ENCODE measurements around the gene POGLUT2. TPM values are rescaled to one million over a fixed set of nuclear protein-coding genes. Genes with fewer than 3 reads are reported as not detected.
A peak's percentile ranks its signal among the peaks of the same experiment; 100 is the strongest.

The POGLUT2 gene
- total RNA-seq, result 3.5 TPM
- long read RNA-seq, transcript KDELC1-201 (10 exons, 2,060 nt), result major isoform, 5 of 5 reads
- long read RNA-seq, partial matches to known transcripts, result 0 of 5 reads
- long read RNA-seq, other reads (novel, unspliced or antisense), result 0 of 5 reads

DNA sequence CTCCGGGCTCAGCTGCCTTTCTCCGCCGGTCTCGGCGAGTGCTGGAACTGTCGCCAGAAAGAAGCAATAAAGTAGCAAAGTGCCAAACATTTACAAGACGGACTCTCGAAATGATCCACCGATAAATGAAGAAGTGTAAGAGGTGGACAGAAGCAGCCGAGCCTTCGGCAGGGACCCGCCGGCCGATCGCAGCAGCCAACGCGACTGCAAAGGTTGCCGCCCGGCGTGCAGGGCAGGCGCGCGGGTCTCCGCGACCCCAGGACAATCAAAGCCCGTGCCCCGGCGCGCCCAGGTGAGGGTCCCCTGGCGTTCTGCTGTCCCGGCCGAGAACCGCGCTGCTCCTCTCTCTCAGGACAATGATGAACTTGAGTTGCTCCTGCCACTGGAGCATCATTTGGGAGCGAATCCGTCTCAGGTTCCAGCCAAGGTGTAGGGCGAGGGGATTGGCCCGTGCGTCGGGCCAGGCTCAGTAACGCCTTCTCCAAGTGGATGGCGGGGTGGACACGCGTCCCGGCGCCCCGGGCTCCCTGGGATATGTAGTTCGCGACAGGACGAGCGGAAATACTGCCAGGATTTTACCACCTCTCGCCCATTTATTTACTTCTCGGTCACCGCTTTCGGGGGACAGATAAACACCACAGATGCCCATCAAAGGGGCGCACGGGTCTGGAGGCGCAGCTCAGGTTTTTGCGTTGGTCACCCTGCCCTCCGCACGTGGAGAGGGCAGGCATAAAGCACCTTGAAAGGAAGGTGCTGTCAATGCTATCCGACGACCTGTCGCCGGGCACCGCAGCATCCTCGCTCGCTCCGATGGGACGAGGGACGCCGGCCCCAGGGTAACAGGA is at the start of gene POGLUT2, which contains the start of gene BIVM:
Gene POGLUT2, minus strand, starts transcription at position 396 of the 845 bp plus-strand sequence. Its CDS starts 306 bp downstream, at position 90.
Gene BIVM, plus strand, starts transcription at position 539 of the 845 bp plus-strand sequence. CDS start 8,149 bp downstream, outside the sequence.
- intact Hi-C loops (cut with micrococcal nuclease), result no loop called here
- ATAC-seq (peak; percentile 93), DNase-seq (peak; percentile 93)

DNA sequence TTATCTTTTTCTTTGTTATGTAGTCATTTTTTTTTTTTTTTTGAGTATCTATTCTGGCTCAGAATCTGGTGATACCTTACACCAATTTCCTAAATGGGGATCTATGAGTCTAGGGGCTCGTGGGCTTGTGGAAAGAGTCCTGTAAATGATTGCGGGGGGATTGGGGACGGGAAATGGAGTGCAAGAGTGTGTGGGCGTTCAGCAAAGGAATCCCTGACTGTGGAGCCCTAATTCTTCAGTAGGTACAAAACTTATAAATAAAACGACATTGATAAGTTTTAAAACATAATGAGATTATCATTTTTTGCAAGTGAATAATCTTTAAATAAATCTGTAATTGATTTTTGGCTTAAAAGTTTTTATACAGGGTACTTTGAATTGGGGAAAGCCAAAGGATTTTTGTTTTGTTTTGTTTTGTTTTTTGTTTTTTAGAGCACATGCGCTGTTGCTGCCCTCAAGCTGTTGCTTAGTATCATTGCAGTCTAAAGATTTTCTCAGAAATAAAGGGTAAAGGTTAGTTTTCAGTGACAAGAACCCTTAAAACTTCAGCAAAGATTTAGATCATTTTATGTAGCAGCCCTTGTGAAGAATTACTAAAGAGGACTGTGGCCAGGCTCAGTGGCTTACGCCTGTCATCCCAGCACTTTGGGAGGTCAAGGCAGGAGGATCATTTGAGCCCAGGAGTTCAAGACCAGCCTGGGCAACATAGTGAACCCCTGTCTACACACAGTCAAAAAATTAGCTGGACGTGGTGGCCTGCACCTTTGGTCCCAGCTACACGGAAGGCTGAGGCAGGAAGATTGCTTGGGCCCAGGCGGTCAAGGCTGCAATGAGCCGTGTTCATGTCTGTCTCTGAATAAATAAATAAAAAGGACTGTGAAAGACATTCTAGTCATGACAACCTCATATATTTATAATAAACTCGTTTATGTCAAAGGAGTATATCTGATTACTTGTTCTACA is 48.8 kb upstream of the POGLUT2 start:
- intact Hi-C loops (cut with micrococcal nuclease), result loop anchor here (5.0 kb wide), 1 partner anchor 255 kb away; no protein-coding TSS in a partner anchor
- no peak for ATAC-seq

DNA sequence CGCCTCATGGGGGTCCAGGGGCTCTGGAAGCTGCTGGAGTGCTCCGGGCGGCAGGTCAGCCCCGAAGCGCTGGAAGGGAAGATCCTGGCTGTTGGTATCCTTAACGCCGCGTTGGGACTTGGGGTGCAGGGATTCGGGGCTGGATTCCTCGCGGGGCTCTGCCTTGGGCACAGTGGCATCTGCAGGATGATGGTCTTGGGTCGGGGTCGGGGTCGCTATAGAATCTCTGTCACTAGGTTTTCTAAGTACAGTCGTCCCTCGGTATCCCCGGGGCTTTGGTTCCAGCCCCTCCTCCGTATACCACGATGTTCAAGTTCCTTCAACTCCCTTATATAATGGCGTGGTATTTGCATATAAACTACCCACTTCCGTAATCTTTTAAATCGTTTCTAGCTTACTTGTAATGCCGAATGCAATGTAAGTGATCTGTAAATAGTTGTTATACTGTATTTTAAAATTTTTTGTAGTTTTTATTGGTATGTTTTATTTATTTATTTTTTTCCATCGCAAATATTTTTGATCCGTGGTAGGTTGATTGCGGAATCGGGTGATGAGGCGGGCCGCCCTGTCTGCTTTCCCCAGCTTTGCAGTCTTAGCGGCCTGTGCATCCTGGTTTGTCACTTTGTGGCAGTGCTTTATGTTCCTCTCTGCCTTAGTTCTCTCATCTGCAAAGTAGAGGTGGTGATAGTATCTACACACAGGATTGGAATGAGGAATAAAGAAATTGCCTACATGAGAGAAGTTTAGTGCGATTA is 47.7 kb upstream of the POGLUT2 start:
- DNase-seq, result peak; percentile 46
- intact Hi-C loops (cut with micrococcal nuclease), result loop anchor here (5.0 kb wide), 1 partner anchor 254 kb away; no protein-coding TSS in a partner anchor
- ATAC-seq, result peak; percentile 48

More for the DNA sequence above, 48.8 kb upstream of the POGLUT2 start:
- DNase-seq, result no peak

DNA sequence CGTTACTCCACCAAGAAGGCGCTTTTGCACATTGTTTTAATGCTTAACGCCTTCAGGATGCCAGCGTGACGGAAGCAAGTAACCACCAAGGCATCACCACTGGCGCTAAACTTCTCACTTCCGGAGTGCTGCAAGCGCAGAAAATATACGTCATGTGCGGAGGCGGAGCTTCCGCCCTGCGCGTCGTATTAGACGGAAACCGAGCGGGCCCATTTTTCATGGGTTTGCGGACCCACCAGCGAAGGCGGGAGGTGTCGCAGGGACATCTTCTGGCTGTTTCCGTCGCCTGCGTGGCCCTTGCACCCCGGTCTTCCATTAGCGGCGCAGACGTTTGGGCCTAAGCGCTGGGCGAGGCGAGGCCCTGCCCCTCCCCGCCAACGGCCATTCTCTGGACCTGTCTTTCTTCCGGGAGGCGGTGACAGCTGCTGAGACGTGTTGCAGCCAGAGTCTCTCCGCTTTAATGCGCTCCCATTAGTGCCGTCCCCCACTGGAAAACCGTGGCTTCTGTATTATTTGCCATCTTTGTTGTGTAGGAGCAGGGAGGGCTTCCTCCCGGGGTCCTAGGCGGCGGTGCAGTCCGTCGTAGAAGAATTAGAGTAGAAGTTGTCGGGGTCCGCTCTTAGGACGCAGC is 47.0 kb upstream of the POGLUT2 start, which contains the start of gene ERCC5:
Gene ERCC5, plus strand, starts transcription at position 403 of the 631 bp plus-strand sequence. CDS start 235 bp downstream, outside the sequence.
- intact Hi-C loops (cut with micrococcal nuclease), result loop anchor here (5.0 kb wide), 1 partner anchor 253 kb away; no protein-coding TSS in a partner anchor
- DNase-seq, result peak; percentile 95
- ATAC-seq, result peak; percentile 95

DNA sequence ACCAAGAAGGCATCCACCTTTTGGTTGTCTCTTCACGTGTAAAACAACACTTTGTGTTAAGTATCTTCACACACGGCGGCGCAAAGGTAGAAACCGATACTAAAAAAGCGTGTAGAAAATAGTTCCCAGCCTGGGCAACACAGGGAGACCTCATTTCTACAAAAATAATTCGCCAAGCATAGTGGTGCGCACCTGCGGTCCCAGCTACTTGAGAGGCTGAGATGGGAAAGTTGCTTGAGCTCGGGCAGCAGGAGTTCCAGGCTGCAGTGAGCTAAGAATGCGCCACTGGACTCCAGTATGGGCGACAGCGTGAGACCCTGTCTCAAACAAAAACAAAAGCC is 46.5 kb upstream of the POGLUT2 start:
- ATAC-seq, result peak; percentile 27
- intact Hi-C loops (cut with micrococcal nuclease), result loop anchor here (5.0 kb wide), 1 partner anchor 253 kb away; no protein-coding TSS in a partner anchor
- no peak for DNase-seq

DNA sequence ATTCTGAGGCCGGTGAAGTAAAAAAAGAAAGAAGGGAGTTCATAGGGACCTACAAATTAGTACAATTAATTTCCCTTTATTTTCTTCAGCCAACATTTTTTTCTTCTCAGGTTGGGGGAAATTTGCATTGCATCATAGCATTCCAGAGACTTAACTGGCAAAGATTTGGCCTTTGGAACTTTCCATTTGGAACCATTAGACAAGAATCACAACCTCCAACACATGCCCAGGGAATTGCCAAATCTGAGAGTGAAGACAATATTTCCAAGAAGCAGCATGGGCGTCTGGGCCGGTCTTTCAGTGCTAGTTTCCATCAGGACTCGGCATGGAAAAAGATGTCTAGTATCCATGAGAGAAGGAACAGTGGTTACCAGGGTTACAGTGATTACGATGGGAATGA is 40.7 kb upstream of the POGLUT2 start:
- intact Hi-C loops (cut with micrococcal nuclease), result no loop called here
- ATAC-seq (no peak), DNase-seq (no peak)

DNA sequence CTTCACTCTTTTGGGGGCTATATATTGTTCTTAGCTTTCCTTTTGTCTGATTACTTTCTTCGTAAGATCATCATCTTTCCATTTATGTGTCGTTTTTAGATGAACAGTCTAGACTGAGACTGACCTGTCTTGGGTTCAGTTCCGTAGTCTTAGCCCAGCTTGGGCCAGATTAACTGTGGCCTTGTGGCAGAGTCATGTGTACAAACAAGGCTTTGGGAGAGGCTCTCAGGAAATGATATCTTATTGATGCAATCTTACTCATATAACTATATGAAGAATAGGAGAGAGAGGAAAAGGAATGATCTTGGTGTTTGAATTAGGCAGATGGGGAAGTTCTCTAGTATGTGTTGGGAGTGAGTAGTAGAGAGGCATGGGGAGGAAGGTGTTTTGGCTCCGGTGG is 40.2 kb upstream of the POGLUT2 start:
- intact Hi-C loops (cut with micrococcal nuclease), result no loop called here
- ATAC-seq, result no peak
- DNase-seq, result no peak

DNA sequence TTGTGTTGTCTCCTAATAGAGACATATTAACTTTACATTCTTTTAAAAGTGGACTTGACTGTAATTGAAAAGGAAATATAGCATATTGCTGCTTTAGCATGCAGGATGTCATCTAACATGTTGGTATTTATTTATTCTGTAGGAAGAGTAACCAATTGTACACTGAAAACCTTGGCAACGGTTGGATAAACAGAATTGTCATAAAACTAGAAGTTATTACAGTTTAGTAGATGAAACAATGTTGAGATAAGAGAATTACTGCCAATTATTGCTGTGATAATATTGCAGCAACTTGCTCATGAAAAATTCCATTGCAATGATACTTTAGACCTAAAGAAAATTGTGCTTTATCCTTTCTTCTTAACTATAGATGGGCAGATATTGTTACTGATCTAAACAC is 39.5 kb upstream of the POGLUT2 start:
- ATAC-seq (no peak), DNase-seq (no peak)
- intact Hi-C loops (cut with micrococcal nuclease), result no loop called here

DNA sequence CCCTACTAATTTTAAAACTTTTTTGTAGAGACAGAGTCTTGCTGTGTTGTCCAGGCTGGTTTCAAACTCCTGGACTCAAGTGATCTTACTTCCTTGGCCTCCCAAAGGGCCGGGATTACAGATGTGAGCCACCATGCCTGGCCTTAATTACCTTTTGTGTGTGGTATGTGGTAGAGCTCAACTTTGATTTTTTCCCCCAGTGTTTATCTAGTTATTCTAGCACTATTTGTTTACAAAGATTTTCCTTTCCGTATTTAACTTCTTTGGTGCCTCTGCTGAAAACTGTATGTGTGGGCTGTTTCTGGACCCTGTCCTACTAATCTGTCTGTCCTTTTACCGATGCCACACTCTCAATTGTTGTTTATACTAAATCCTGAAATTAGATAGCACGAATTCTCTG is 37.7 kb upstream of the POGLUT2 start:
- intact Hi-C loops (cut with micrococcal nuclease), result no loop called here
- no peak for ATAC-seq
- DNase-seq, result no peak

DNA sequence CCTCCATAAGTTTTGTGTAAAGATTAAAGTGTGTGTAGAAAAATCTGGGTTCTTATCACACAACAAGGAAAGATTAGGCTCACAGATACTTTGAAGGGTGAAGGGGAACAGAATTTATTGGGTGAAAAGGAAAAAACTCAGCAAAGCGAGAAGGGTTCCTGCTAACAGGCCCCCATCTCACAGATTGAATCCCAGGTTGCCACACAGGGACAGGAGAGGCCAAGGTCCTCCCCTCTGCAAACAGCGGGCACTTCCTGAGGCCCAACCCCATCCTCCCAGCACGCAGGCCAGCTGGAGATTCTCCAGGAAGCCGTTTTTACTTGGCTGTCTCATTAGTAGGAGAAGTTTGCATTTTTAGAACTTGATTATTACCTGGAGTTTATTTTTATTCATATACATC is 31.9 kb upstream of the POGLUT2 start:
- DNase-seq, result peak; percentile 31
- intact Hi-C loops (cut with micrococcal nuclease), result no loop called here
- ATAC-seq, result no peak

DNA sequence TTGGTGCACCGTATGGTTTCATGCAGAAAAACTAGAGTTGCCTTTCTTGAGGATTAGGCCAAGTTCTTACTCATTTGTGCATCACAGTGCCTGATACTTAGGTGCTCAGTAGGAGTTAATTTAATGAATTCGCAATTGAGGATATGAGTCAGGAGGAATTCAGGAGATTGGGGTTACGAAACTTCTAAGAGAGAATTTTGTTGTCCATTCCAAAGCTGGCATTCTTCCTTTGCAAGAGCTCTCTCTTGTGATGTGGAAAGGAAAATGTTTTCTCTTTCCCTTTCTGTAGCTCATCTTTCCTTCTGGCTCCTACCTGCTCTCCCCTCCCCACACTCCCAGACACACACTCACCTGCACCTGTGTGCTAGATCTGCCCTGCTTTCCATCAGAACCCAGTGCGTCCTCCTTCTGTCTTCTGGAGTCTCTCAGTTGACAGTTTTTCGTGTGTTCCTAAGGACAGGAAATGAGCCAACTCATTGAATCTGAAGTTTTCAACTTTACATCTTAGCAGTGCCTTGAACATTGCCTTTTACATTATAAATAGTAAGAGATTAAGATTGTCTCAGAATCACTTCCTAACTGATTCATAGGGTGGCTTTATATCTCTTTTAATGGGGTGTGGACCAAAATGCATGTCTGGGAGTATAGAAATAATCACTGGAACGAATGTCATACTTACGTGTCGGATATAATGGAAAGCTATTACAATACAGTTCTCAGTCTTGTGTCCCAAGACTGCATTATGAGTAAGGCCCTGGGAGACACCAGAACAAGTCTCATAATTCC is 27.3 kb upstream of the POGLUT2 start:
- intact Hi-C loops (cut with micrococcal nuclease), result no loop called here
- ATAC-seq (no peak), DNase-seq (no peak)

DNA sequence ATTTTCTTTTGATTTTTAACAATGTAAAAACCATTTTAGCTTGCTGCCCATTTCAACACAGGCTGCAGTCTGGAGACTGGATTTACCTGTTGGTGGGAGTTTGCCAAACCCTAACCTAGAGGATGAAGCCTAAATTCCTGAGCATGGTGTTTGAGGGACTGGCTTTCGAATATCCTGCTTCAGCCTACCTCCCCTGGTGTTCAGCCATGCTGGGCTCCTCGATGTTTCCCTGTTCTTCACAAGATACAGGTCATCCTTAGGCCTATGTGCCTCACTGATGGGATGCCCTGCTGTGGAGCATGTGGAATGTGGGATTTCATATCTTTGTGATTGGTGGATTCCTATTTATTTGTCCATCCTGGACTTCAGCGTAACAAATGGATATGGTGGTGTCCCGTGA is 26.6 kb upstream of the POGLUT2 start:
- DNase-seq (no peak), ATAC-seq (no peak)
- intact Hi-C loops (cut with micrococcal nuclease), result no loop called here

DNA sequence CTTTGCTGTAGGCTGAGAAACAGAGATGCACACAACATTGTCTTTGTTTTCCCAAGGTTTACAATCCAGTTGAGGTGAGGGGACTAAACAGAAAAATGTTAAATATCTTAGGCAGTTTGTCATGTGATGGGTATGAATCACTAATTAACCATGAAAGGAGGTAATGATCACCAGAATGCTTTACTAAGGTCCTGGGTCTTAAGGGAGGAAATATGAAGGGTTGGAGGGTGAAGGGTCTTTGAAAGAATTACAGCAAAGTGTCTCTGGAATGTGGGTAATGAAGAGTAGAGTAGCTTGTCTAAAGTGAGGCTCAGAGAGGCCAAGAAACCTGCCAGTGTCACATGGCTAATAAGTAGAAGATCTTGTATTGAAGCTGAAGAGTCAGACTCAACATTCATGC is 19.1 kb upstream of the POGLUT2 start:
- ATAC-seq, result no peak
- intact Hi-C loops (cut with micrococcal nuclease), result no loop called here
- DNase-seq, result no peak

DNA sequence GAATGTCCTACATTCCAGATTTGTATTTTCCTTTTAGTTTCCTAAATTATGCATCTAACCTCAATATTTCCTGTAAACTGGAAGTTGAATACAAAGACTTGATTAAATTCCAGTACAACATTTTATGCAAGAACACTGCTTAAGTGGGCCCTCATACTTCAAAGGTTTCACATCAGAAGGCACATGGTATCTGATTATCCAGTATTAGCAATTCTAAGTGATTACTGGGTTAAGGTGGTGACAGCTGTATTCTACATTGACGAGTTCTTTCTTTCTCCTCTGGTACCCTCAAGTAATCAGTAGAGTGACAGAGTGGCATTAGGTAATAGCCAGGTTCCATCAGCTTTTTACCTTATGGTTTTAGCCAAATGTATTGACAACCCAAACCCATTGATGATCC is 18.5 kb upstream of the POGLUT2 start:
- no peak for ATAC-seq
- intact Hi-C loops (cut with micrococcal nuclease), result no loop called here
- no peak for DNase-seq

DNA sequence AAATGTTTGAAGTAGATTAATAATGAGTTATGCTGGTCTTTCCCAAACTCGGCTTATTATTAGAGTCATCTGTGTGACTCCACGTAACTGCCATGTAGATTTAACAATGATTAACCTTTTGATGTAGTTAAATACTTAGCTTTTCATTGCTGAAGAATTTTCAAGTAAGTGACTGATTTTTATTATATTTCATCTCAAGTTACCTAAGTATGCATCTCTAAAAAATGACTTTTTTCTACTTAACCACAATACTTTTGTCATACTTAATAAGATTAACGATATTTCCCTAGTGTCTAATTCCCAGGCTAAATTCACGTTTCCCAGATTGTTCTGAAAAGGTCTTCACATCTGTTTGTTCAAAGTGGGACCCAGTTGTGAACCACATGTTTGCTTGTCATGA is 17.9 kb upstream of the POGLUT2 start:
- DNase-seq (no peak), ATAC-seq (no peak)
- intact Hi-C loops (cut with micrococcal nuclease), result no loop called here

DNA sequence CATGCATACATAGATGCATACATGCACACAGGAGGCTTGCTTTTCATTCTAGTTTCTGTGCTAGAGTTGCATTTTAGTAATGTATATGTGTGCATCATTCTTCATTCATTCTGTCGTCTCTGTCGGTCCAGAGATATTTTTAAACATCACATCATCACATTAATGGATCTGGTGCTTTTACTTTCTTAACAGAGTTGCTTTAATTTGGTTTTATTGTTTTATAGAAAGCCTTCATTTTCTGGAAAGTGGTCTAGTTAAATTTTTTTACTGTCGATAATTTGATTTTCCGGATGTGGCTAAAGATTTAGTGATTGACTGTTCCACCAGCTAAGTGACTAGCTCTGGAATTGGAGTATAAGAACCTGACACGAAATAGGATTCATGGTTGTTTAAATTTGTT is 17.0 kb upstream of the POGLUT2 start:
- no peak for ATAC-seq
- no peak for DNase-seq
- intact Hi-C loops (cut with micrococcal nuclease), result no loop called here

DNA sequence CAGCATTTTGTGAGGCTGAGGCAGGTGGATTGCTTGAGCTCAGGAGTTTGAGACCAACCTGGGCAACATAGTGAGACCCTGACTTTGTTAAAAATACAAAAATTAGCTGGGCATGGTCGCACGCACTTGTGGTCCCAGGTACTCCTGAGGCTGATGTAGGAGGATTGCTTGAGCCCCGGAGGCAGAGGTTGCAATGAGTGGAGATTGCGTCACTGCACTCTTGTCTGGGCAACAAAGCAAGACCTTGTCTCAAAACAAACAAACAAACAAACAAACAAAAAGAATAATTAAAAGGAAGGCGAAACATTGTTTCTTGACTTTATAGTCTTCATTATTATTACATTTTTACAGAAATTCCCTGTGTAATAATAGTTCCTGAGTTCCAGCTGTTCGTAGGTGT is 16.0 kb upstream of the POGLUT2 start:
- DNase-seq (no peak), ATAC-seq (no peak)
- intact Hi-C loops (cut with micrococcal nuclease), result no loop called here
